Muscle of leg (tissue), 16 donors: Measurements from ENCODE around the gene PYM1. TPM values are rescaled to one million over a fixed set of nuclear protein-coding genes. Genes with fewer than 3 reads are reported as not detected.
A peak's percentile ranks its signal among the peaks of the same experiment; 100 is the strongest.

Experiments used
- DNase-seq: peaks from one replicate; pipeline ENCODE4 v3.0.0; 2013
- H3K27ac ChIP-seq: one replicate; pipeline ENCODE4 v1.5.1; 2013; ENCODE audit warnings: mild to moderate bottlenecking, low read length, control low read depth
- H3K27me3 ChIP-seq: one replicate; pipeline ENCODE4 v1.6.1; 2013; ENCODE audit warnings: low read length; ENCODE audit not compliant: control insufficient read depth, insufficient read depth
- H3K36me3 ChIP-seq: one replicate; pipeline ENCODE4 v1.6.1; 2013; ENCODE audit warnings: low read length; ENCODE audit not compliant: control insufficient read depth, insufficient read depth
- H3K4me1 ChIP-seq: one replicate; pipeline ENCODE4 v1.6.1; 2013; ENCODE audit warnings: low read length; ENCODE audit not compliant: control insufficient read depth, insufficient read depth
- H3K4me3 ChIP-seq: one replicate; pipeline ENCODE4 v1.5.1; 2013; ENCODE audit warnings: low read length, control low read depth
- H3K9me3 ChIP-seq: replicated peaks from 2 replicates; pipeline ENCODE4 v1.6.1; 2013; ENCODE audit warnings: low read depth, low read length; ENCODE audit not compliant: control insufficient read depth
- WGBS: methylation state at CpG from one replicate; pipeline ENCODE4 v1.1.5; 2013; ENCODE audit warnings: missing lambda C conversion rate; ENCODE audit not compliant: insufficient coverage; 5-methylcytosine and 5-hydroxymethylcytosine counted together
- long read RNA-seq, 11 donors: transcript quantifications; one replicate each; lab custom pipeline, GENCODE V29; 2026
- polyA plus RNA-seq, 8 donors: library from polyadenylated mRNA; unstranded; fragments of 120-200 nt; gene quantifications; one replicate each; pipeline versions ENCODE4 v1.2.1 to v1.2.3, GENCODE V29; 2013; ENCODE audit warnings: inconsistent platforms in 1 of 8, low replicate concordance in 1 of 8; ENCODE audit not compliant: insufficient read length in 8 of 8, insufficient read depth in 1 of 8
- total RNA-seq: library from RNA; stranded (reverse); fragments of 120-200 nt; gene quantifications from one replicate; pipeline ENCODE4 v1.2.4, GENCODE V29; 2013

Gene PYM1
- total RNA-seq (22.2 TPM), polyA plus RNA-seq (10 to 100 TPM; 22.1 to 26.8 (median 23.8) TPM)
- long read RNA-seq, donor 1, partial matches to known transcripts, result 0 of 6 reads
- long read RNA-seq, donor 1, other reads (novel, unspliced or antisense), result 0 of 6 reads
- long read RNA-seq, donor 2, partial matches to known transcripts, result 0 of 2 reads
- long read RNA-seq, donor 2, other reads (novel, unspliced or antisense), result 0 of 2 reads
- long read RNA-seq, donor 3, transcript PYM1-203 (3 exons, 1,226 nt), result major isoform, 5 of 8 reads
- long read RNA-seq, donor 3, partial matches to known transcripts, result 0 of 8 reads
- long read RNA-seq, donor 3, other reads (novel, unspliced or antisense), result 0 of 8 reads
- long read RNA-seq, donor 4, partial matches to known transcripts, result 0 of 6 reads
- long read RNA-seq, donor 4, other reads (novel, unspliced or antisense), result 0 of 6 reads
- long read RNA-seq, donor 5, transcript PYM1-202 (3 exons, 1,073 nt), result major isoform, 10 of 21 reads
- long read RNA-seq, donor 5, transcript PYM1-203 (3 exons, 1,226 nt), result minor isoform, 9 of 21 reads
- long read RNA-seq, donor 5, partial matches to known transcripts, result 0 of 21 reads
- long read RNA-seq, donor 5, other reads (novel, unspliced or antisense), result 0 of 21 reads
- long read RNA-seq, donor 6, transcript PYM1-202 (3 exons, 1,073 nt), result major isoform, 6 of 16 reads
- long read RNA-seq, donor 6, transcript PYM1-206 (2 exons, 653 nt), result major isoform, 6 of 16 reads
- long read RNA-seq, donor 6, partial matches to known transcripts, result 0 of 16 reads
- long read RNA-seq, donor 6, other reads (novel, unspliced or antisense), result 0 of 16 reads
- long read RNA-seq, donor 7, transcript PYM1-202 (3 exons, 1,073 nt), result major isoform, 5 of 10 reads
- long read RNA-seq, donor 7, partial matches to known transcripts, result 0 of 10 reads
- long read RNA-seq, donor 7, other reads (novel, unspliced or antisense), result 0 of 10 reads
- long read RNA-seq, donor 8, partial matches to known transcripts, result 0 of 6 reads
- long read RNA-seq, donor 8, other reads (novel, unspliced or antisense), result 0 of 6 reads
- long read RNA-seq, donor 9, transcript PYM1-202 (3 exons, 1,073 nt), result major isoform, 5 of 17 reads
- long read RNA-seq, donor 9, partial matches to known transcripts, result 9 of 17 reads
- long read RNA-seq, donor 9, other reads (novel, unspliced or antisense), result 0 of 17 reads
- long read RNA-seq, donor 10, partial matches to known transcripts, result 10 of 18 reads
- long read RNA-seq, donor 10, other reads (novel, unspliced or antisense), result 0 of 18 reads
- long read RNA-seq, donor 11, transcript PYM1-203 (3 exons, 1,226 nt), result major isoform, 5 of 10 reads
- long read RNA-seq, donor 11, partial matches to known transcripts, result 0 of 10 reads
- long read RNA-seq, donor 11, other reads (novel, unspliced or antisense), result 0 of 10 reads

- WGBS, result under 1% methylated on average over 38 of the region's 49 CpGs
- Histone ChIP-seq H3K4me1 (peaks cover 40% of the 10 kb centered on the region), H3K36me3 (no peaks in the 10 kb centered on the region), H3K27ac (peak within 1 kb of the TSS; percentile 98), H3K9me3 (no peaks in the 10 kb centered on the region), H3K27me3 (peaks cover 5% of the 10 kb centered on the region), H3K4me3 (peak within 1 kb of the TSS; percentile 89)
- DNase-seq, result peak; percentile 87
Observed at GRCh38 chr12:55927588-55928502, at the start of gene PYM1. PYM1 (minus strand) TSS chr12:55927894; CDS start chr12:55927761, 133 bp downstream.

- Histone ChIP-seq H3K27me3 (no peaks in the 10 kb centered on the region), H3K4me3 (peak overlapping the region; percentile 78), H3K9me3 (no peaks in the 10 kb centered on the region), H3K27ac (peak overlapping the region; percentile 92), H3K4me1 (peaks cover 13% of the 10 kb centered on the region), H3K36me3 (peaks cover 35% of the 10 kb centered on the region)
- WGBS, result 0% methylated on average over 14 of the region's 15 CpGs
- peak; percentile 69 for DNase-seq
Observed at GRCh38 chr12:55974308-55974730, 46.6 kb upstream of the PYM1 start.

GRCh38 chr12:55973599-55974307, 46.1 kb upstream of the PYM1 start, which contains the start of gene RAB5B:
RAB5B (plus strand) TSS chr12:55974078; CDS start chr12:55986961, 12,883 bp downstream.
- DNase-seq, result peak; percentile 100
- H3K27ac ChIP-seq, result peak within 1 kb of the TSS; percentile 98
- no peaks in the 10 kb centered on the region for H3K9me3 ChIP-seq
- no peaks in the 10 kb centered on the region for H3K27me3 ChIP-seq
- peak within 1 kb of the TSS; percentile 78 for H3K4me3 ChIP-seq
- peaks cover 33% of the 10 kb centered on the region for H3K36me3 ChIP-seq
- WGBS, result 0% methylated on average over 27 of the region's 39 CpGs
- H3K4me1 ChIP-seq, result peaks cover 13% of the 10 kb centered on the region

GRCh38 chr12:55972911-55973598, 45.4 kb upstream of the PYM1 start:
- no peaks in the 10 kb centered on the region for H3K9me3 ChIP-seq
- no peaks in the 10 kb centered on the region for H3K27me3 ChIP-seq
- H3K36me3 ChIP-seq, result peaks cover 34% of the 10 kb centered on the region
- H3K4me1 ChIP-seq, result peaks cover 13% of the 10 kb centered on the region
- WGBS, result under 1% methylated on average over 16 of the region's 18 CpGs
- peak overlapping the region; percentile 64 for H3K4me3 ChIP-seq
- peak overlapping the region; percentile 98 for H3K27ac ChIP-seq
- DNase-seq, result no peak

GRCh38 chr12:55972456-55972855, 44.8 kb upstream of the PYM1 start:
- peaks cover 17% of the 10 kb centered on the region for H3K4me1 ChIP-seq
- H3K9me3 ChIP-seq, result no peaks in the 10 kb centered on the region
- H3K27me3 ChIP-seq, result no peaks in the 10 kb centered on the region
- peak overlapping the region; percentile 98 for H3K27ac ChIP-seq
- WGBS, result no CpG with 5 or more reads among the region's 1 CpG
- H3K4me3 ChIP-seq, result peak overlapping the region; percentile 64
- H3K36me3 ChIP-seq, result peaks cover 31% of the 10 kb centered on the region
- no peak for DNase-seq

GRCh38 chr12:55972042-55972441, 44.3 kb upstream of the PYM1 start:
- WGBS, result 60% methylated on average over 1 of the region's 3 CpGs
- H3K27ac ChIP-seq, result peak overlapping the region; percentile 98
- peaks cover 30% of the 10 kb centered on the region for H3K36me3 ChIP-seq
- H3K27me3 ChIP-seq, result no peaks in the 10 kb centered on the region
- H3K9me3 ChIP-seq, result no peaks in the 10 kb centered on the region
- DNase-seq, result no peak
- H3K4me1 ChIP-seq, result peaks cover 21% of the 10 kb centered on the region
- H3K4me3 ChIP-seq, result no peak overlapping the region

- Histone ChIP-seq H3K27me3 (no peaks in the 10 kb centered on the region), H3K27ac (no peak overlapping the region), H3K36me3 (peaks cover 20% of the 10 kb centered on the region), H3K4me3 (no peak overlapping the region), H3K4me1 (peaks cover 29% of the 10 kb centered on the region), H3K9me3 (no peaks in the 10 kb centered on the region)
- WGBS, result 88% methylated on average over 3 of the region's 7 CpGs
- no peak for DNase-seq
Observed at GRCh38 chr12:55970775-55971174, 43.1 kb upstream of the PYM1 start.

- no CpG with 5 or more reads among the region's 4 CpGs for WGBS
- no peak for DNase-seq
- H3K9me3 ChIP-seq, result no peaks in the 10 kb centered on the region
Observed at GRCh38 chr12:55969356-55969755, 41.7 kb upstream of the PYM1 start.

More at GRCh38 chr12:55969356-55969755, 41.7 kb upstream of the PYM1 start:
- Histone ChIP-seq H3K27ac (no peak overlapping the region), H3K4me3 (no peak overlapping the region), H3K27me3 (no peaks in the 10 kb centered on the region), H3K36me3 (peaks cover 20% of the 10 kb centered on the region), H3K4me1 (peaks cover 24% of the 10 kb centered on the region)
